HL-60 (cell line): ENCODE measurements around the gene DNAH2.

Source experiments
- CTCF ChIP-seq: IDR thresholded peaks from one replicate; pipeline ENCODE4 v1.5.1; 2011; ENCODE audit warnings: low read length, control low read depth, inconsistent platforms; ENCODE audit not compliant: insufficient read depth
- POLR2AphosphoS5 ChIP-seq: IDR thresholded peaks from 2 replicates; pipeline ENCODE4 v1.6.1; 2012; ENCODE audit warnings: low read depth
- REST ChIP-seq: IDR thresholded peaks from 2 replicates; pipeline ENCODE4 v1.6.1; 2012; ENCODE audit warnings: low read depth; ENCODE audit not compliant: insufficient replicate concordance
- SPI1 ChIP-seq: IDR thresholded peaks from 2 replicates; pipeline ENCODE4 v1.6.1; 2012; ENCODE audit warnings: low read depth, mild to moderate bottlenecking, borderline replicate concordance

- no peak for TF ChIP-seq CTCF
- peak; percentile 47 for TF ChIP-seq POLR2AphosphoS5
- TF ChIP-seq REST = no peak
- TF ChIP-seq SPI1 = no peak
These were observed 140.4 kb downstream of the DNAH2 start, which contains the start of gene CYB5D1 for GRCh38 chr17:7857713-7858521.
